T-helper 2 cell treated with Interferon-gamma antibody and Interleukin-4, amounts not matched to agents 100 ng/mL and 5 ng/mL, for 36 hours (primary cell): ENCODE results near the gene SCUBE3. TPM values are rescaled to one million over a fixed set of nuclear protein-coding genes. Genes with fewer than 3 reads are reported as not detected.

Experiments
- intact Hi-C: fragments of 100-400 bp; cut with micrococcal nuclease; formaldehyde crosslinking; loops from one replicate; pipeline ENCODE4 v1.15.1; 2023
- total RNA-seq: library from RNA; stranded (reverse); gene quantifications from 2 replicates; pipeline ENCODE4 v1.2.3, GENCODE V29; 2022

Gene SCUBE3
- total RNA-seq, 1 donor from 2014 or later, result not detected

- intact Hi-C loops, result loop anchor here (1.0 to 2.0 kb wide), 6 partner anchors 13 to 254 kb away; partner anchors contain the start of genes PPARD and RPL10A
Observed at GRCh38 chr6:35297601-35298481, 84.1 kb downstream of the SCUBE3 start, which contains the start of gene DEF6. Gene DEF6 (plus strand): TSS chr6:35297818. CDS start chr6:35297857, 39 bp downstream.

GRCh38 chr6:35298625-35299140 lies 84.9 kb downstream of the SCUBE3 start:
- intact Hi-C loops, result no loop called here

- intact Hi-C loops, result no loop called here
Observed at GRCh38 chr6:35299674-35300073, 85.9 kb downstream of the SCUBE3 start.

- intact Hi-C loops, result no loop called here
Observed at GRCh38 chr6:35300848-35301247, 87.1 kb downstream of the SCUBE3 start.

Other genes with a start within 250 kb of the SCUBE3 start
- not detected in 2 replicates for gene TCP11, start 72.6 kb upstream of the SCUBE3 start, total RNA-seq
- gene ZNF76, start 45.8 kb downstream of the SCUBE3 start, total RNA-seq, result 39.2 and 40.7 TPM in 2 replicates
- gene DEF6, start 83.9 kb downstream of the SCUBE3 start, total RNA-seq, result 204 and 209 TPM in 2 replicates
- gene PPARD, start 128.6 kb downstream of the SCUBE3 start, total RNA-seq, result 18.0 and 19.9 TPM in 2 replicates
- gene FANCE, start 238.4 kb downstream of the SCUBE3 start, total RNA-seq, result 14.9 and 15.4 TPM in 2 replicates